Measurements from ENCODE around the gene RHBDL2.

- TF ChIP-seq POLR2AphosphoS5 (IDR thresholded peaks at IDR 0.05) = no peak
- TF ChIP-seq, protein P1, sequence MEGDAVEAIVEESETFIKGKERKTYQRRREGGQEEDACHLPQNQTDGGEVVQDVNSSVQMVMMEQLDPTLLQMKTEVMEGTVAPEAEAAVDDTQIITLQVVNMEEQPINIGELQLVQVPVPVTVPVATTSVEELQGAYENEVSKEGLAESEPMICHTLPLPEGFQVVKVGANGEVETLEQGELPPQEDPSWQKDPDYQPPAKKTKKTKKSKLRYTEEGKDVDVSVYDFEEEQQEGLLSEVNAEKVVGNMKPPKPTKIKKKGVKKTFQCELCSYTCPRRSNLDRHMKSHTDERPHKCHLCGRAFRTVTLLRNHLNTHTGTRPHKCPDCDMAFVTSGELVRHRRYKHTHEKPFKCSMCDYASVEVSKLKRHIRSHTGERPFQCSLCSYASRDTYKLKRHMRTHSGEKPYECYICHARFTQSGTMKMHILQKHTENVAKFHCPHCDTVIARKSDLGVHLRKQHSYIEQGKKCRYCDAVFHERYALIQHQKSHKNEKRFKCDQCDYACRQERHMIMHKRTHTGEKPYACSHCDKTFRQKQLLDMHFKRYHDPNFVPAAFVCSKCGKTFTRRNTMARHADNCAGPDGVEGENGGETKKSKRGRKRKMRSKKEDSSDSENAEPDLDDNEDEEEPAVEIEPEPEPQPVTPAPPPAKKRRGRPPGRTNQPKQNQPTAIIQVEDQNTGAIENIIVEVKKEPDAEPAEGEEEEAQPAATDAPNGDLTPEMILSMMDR (IDR thresholded peaks at IDR 0.05) = no peak
- TF ChIP-seq POLR2A (IDR thresholded peaks at IDR 0.05; ENCODE audit: low read depth) = no peak
- no peak for TF ChIP-seq EP300 (IDR thresholded peaks at IDR 0.05)
Observed at GRCh38 chr1:38989979-38990378, 48.3 kb upstream of the RHBDL2 start.
